Neural crest cell (in vitro differentiated cells): ENCODE measurements around the gene PMVK. TPM values are rescaled to one million over a fixed set of nuclear protein-coding genes. Genes with fewer than 3 reads are reported as not detected.

Source experiments
- DNase-seq: peaks from one replicate; pipeline ENCODE4 v3.0.0; 2021; ENCODE audit warnings: low read depth, mixed read lengths, low spot score
- H3K27ac Mint-ChIP-seq: one replicate; pipeline ENCODE4 v1.8.0; 2021; ENCODE audit warnings: mild to moderate bottlenecking, mixed read lengths; ENCODE audit not compliant: unreplicated experiment
- H3K27me3 Mint-ChIP-seq: 2 replicates; pipeline ENCODE4 v1.8.0; 2021; ENCODE audit warnings: low read depth, mild to moderate bottlenecking, mixed read lengths
- H3K36me3 Mint-ChIP-seq: 2 replicates; pipeline ENCODE4 v1.8.0; 2021; ENCODE audit warnings: low read depth, mild to moderate bottlenecking, mixed read lengths
- H3K4me1 Mint-ChIP-seq: 2 replicates; pipeline ENCODE4 v1.8.0; 2021; ENCODE audit warnings: mixed read lengths
- H3K4me3 Mint-ChIP-seq: one replicate; pipeline ENCODE4 v1.8.0; 2021; ENCODE audit warnings: mild to moderate bottlenecking, mixed read lengths
- H3K9me3 Mint-ChIP-seq: 2 replicates; pipeline ENCODE4 v1.8.0; 2021; ENCODE audit warnings: mixed read lengths
- total RNA-seq: library from RNA; stranded (reverse); gene quantifications from 2 replicates; pipeline ENCODE4 v1.2.1, GENCODE V29; 2021
- TF ChIP-seq, protein P1 (sequence below): fragments of 200-600 bp; sonication (generic); conservative IDR thresholded peaks from 2 replicates; pipeline ENCODE4 v1.5.0; 2021; ENCODE audit warnings: antibody characterized with exemption, mild to moderate bottlenecking

PMVK gene
- total RNA-seq, 1 donor from 2014 or later, result 37.0 TPM

DNA sequence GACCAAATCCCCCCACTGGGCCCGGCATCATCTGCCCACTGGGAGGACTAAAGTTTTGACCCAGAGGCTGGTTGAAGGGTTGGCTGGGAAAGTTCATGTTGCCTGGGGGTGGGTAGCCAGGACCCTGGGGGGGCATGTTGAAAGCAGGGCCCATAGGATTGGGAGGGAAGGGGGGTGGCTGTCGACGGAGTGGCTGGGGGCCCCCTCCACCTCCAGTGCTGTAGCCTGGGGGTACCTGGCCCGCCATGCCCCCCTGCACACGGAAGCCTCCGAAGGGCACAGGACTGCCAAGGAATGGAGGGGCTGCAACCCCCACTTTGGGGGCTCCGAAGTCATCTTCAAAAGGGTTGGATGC lies 22.9 kb upstream of the PMVK start:
- Mint-ChIP-seq H3K4me1 (peaks cover 53% of the 10 kb centered on the region), H3K4me3 (peak overlapping the region; percentile 95), H3K27me3 (no peaks in the 10 kb centered on the region), H3K27ac (no peak overlapping the region), H3K36me3 (peaks cover 8% of the 10 kb centered on the region), H3K9me3 (no peaks in the 10 kb centered on the region)
- no peak for DNase-seq
- TF ChIP-seq, protein P1, sequence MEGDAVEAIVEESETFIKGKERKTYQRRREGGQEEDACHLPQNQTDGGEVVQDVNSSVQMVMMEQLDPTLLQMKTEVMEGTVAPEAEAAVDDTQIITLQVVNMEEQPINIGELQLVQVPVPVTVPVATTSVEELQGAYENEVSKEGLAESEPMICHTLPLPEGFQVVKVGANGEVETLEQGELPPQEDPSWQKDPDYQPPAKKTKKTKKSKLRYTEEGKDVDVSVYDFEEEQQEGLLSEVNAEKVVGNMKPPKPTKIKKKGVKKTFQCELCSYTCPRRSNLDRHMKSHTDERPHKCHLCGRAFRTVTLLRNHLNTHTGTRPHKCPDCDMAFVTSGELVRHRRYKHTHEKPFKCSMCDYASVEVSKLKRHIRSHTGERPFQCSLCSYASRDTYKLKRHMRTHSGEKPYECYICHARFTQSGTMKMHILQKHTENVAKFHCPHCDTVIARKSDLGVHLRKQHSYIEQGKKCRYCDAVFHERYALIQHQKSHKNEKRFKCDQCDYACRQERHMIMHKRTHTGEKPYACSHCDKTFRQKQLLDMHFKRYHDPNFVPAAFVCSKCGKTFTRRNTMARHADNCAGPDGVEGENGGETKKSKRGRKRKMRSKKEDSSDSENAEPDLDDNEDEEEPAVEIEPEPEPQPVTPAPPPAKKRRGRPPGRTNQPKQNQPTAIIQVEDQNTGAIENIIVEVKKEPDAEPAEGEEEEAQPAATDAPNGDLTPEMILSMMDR, result no peak

DNA sequence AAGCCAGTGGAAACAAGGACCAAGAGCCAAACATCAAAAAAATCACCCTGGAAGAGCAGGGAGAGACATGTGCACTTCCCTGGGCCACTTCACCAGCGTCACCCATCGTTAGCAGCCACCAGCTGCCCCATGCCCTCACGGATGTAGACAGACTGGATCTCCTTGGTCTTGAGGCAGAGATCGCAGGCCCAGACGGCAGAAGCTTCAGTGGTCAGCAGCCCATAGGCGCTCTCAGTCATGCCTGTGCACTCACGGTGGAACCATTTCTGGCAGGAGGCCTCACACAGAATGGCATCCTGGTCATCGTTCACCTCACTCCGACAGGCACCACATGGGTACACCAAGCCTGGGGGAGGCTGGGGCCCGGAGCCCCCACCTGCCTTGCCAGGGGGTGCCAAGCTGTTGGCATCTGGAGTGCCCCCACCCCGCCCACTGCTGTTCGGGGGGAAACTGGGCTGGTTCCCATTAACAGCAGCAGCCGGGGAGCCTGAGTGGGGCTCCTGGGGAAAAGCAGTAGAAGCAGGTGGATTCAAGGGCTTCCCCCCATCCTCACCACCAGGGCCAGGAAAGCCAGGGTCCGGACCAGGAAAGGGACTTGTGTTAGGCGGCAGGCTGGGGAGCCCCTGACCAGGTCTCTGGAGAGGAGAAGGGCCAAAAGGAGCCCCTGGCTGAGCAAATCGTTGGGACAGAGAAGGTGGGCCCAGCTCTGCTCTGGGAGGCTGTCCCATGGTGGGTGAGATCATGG lies 22.3 kb upstream of the PMVK start:
- Mint-ChIP-seq H3K27me3 (no peaks in the 10 kb centered on the region), H3K4me1 (peaks cover 59% of the 10 kb centered on the region), H3K27ac (peak overlapping the region; percentile 43), H3K4me3 (peak overlapping the region; percentile 90), H3K36me3 (peaks cover 7% of the 10 kb centered on the region), H3K9me3 (no peaks in the 10 kb centered on the region)
- DNase-seq, result no peak
- TF ChIP-seq, protein P1, result no peak

DNA sequence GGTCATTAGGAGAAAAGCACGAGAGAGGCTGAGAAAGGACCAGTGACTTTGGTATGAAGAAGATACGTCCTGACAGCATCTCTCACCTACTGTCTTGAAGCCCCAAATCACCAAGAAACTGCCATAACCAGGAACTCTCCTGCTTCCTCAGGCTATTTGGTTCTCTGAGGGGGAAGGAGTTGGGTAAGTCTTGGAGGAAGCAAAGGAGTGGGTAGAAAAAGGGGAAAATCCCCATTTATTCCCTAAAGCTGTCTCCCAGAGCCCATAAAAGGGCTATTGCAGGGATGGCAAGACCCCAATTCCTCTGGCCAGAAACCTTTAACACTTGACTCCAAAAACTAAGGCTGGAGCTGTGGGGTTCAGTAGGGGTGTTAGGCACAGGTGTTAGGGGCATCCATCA lies 21.5 kb upstream of the PMVK start:
- Mint-ChIP-seq H3K4me3 (peak overlapping the region; percentile 90), H3K36me3 (peaks cover 4% of the 10 kb centered on the region), H3K27me3 (no peaks in the 10 kb centered on the region), H3K9me3 (no peaks in the 10 kb centered on the region), H3K4me1 (peaks cover 62% of the 10 kb centered on the region), H3K27ac (no peak overlapping the region)
- TF ChIP-seq, protein P1, result no peak
- no peak for DNase-seq

DNA sequence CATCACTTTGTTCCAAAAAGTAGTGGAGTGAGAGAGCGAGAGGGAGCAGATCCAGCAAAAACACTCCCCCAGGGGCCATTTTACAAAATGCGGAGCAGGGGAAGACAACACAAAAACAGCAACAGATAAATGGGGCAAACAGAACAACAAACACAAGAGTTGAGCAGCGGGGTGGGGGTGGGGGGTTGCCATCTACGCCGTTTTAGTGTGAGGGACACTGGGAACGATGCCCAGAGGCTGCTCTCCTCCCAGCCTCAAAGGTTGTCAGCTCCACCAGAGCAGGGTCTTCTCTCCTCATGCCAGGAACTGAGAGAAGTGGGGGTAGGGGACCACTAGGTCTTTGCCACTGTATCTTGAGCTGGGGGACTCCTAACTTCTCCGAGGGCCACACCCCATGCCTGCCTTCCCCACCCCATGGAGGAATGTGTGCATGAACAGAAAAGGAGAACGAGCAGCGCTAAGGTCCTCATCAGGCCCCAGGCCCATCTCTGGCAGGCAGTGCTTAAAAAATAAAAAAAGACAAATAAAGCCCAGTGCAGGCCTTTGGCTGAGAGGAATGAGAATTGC lies 20.7 kb upstream of the PMVK start:
- TF ChIP-seq, protein P1, result no peak
- H3K27ac Mint-ChIP-seq, result no peak overlapping the region

DNA sequence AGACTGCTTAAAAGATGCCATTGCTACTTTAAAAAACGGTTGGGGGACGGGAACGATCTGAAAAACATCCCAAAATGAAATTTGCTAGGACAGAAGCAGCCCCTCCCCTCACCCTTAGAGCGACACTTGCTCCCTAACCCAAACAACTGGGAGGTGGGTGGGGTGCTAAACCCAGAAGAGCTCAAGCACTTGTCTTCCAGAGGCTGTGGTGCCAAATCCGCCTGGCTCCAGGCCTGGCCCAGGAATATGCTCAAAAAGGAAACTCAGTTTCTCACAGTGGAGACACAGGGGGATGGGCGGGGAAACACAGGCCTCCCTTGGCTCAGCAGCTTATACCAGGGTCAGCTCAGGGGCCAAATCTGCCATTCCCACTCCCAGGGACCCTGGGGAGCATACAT lies 20.0 kb upstream of the PMVK start:
- TF ChIP-seq, protein P1, result no peak
- no peak for DNase-seq
- H3K4me3 Mint-ChIP-seq, result peak overlapping the region; percentile 90
- H3K36me3 Mint-ChIP-seq, result no peaks in the 10 kb centered on the region
- peaks cover 62% of the 10 kb centered on the region for H3K4me1 Mint-ChIP-seq
- no peaks in the 10 kb centered on the region for H3K9me3 Mint-ChIP-seq
- H3K27me3 Mint-ChIP-seq, result no peaks in the 10 kb centered on the region
- H3K27ac Mint-ChIP-seq, result peak overlapping the region; percentile 13

More for the DNA sequence above, 20.7 kb upstream of the PMVK start:
- H3K27me3 Mint-ChIP-seq, result no peaks in the 10 kb centered on the region
- peaks cover 62% of the 10 kb centered on the region for H3K4me1 Mint-ChIP-seq
- H3K4me3 Mint-ChIP-seq, result peak overlapping the region; percentile 90
- peaks cover 1% of the 10 kb centered on the region for H3K36me3 Mint-ChIP-seq
- DNase-seq, result no peak
- H3K9me3 Mint-ChIP-seq, result no peaks in the 10 kb centered on the region
